22Rv1 (cell line): Measurements from ENCODE around the gene ZFHX3.
"Not testable (repeated sequence)": the region's sequence is repeated elsewhere in the genome, so short reads cannot be mapped to it uniquely, and the experiment has no call there.

Experiments
- ZFX ChIP-seq: fragments of 450-650 bp; IDR thresholded peaks from 2 replicates; pipeline ENCODE4 v1.6.1; 2017; ENCODE audit warnings: antibody characterized with exemption, borderline replicate concordance
- TF ChIP-seq, protein P1 (sequence below): fragments of 450-650 bp; IDR thresholded peaks from 2 replicates; pipeline ENCODE4 v1.5.1; 2017; ENCODE audit warnings: mild to moderate bottlenecking

DNA sequence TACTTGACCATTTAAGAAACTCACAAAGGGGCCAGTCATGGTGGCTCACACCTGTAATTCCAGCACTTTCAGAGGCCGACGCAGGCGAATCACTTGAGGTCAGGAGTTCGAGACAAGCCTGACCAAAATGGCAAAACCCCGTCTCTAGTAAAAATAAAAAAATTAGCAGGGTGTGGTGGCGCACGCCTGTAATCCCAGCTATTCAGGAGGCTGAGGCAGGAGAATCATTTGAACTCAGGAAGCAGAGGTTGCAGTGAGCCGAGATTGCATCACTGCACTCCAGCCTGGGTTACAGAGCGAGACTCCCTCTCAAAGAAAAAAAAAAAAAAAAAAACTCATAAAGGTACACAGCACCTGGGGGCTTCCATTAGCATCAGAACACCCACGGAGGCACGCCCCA, 38.2 kb downstream of the ZFHX3 start:
- TF ChIP-seq, protein P1, sequence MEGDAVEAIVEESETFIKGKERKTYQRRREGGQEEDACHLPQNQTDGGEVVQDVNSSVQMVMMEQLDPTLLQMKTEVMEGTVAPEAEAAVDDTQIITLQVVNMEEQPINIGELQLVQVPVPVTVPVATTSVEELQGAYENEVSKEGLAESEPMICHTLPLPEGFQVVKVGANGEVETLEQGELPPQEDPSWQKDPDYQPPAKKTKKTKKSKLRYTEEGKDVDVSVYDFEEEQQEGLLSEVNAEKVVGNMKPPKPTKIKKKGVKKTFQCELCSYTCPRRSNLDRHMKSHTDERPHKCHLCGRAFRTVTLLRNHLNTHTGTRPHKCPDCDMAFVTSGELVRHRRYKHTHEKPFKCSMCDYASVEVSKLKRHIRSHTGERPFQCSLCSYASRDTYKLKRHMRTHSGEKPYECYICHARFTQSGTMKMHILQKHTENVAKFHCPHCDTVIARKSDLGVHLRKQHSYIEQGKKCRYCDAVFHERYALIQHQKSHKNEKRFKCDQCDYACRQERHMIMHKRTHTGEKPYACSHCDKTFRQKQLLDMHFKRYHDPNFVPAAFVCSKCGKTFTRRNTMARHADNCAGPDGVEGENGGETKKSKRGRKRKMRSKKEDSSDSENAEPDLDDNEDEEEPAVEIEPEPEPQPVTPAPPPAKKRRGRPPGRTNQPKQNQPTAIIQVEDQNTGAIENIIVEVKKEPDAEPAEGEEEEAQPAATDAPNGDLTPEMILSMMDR: not testable (repeated sequence)
- not testable (repeated sequence) for TF ChIP-seq ZFX
